ENCODE data around the gene PTF1A.

PTF1A gene

GRCh38 chr10:23151071-23151470 lies 41.0 kb upstream of the PTF1A start:
- no peak overlapping the region for H3K4me3 ChIP-seq (ENCODE audit: insufficient read depth, low read length, poor library complexity, severe bottlenecking)
- no peaks in the 10 kb centered on the region for H3K27me3 ChIP-seq (ENCODE audit: low read length)
- no peak for TF ChIP-seq EZH2phosphoT487 (conservative IDR thresholded peaks at IDR 0.05; ENCODE audit: low read length)
- no peak for TF ChIP-seq CTCF (IDR thresholded peaks at IDR 0.05; ENCODE audit: insufficient read depth, low read length, poor library complexity, severe bottlenecking)
- H2AFZ ChIP-seq (ENCODE audit: low read depth, low read length, severe bottlenecking) = no peak overlapping the region
- H3K36me3 ChIP-seq (ENCODE audit: low read length) = no peaks in the 10 kb centered on the region
- no peak overlapping the region for H3K9ac ChIP-seq (ENCODE audit: low read length)
- H3K27ac ChIP-seq (ENCODE audit: low read depth, low read length) = no peak overlapping the region
- no peaks in the 10 kb centered on the region for H3K9me3 ChIP-seq (ENCODE audit: insufficient read depth, low read length)
- H3K9me2 ChIP-seq (replicated peaks; ENCODE audit: insufficient read depth, low read length) = no peaks in the 10 kb centered on the region
- H3K79me2 ChIP-seq (ENCODE audit: insufficient read depth, low read length) = no peaks in the 10 kb centered on the region
- H3K4me2 ChIP-seq (ENCODE audit: low read depth, low read length, poor library complexity, severe bottlenecking) = no peak overlapping the region
- H3F3A ChIP-seq (ENCODE audit: insufficient read depth) = no peaks in the 10 kb centered on the region
- no peaks in the 10 kb centered on the region for H4K20me1 ChIP-seq (ENCODE audit: low read depth, low read length)

DNA sequence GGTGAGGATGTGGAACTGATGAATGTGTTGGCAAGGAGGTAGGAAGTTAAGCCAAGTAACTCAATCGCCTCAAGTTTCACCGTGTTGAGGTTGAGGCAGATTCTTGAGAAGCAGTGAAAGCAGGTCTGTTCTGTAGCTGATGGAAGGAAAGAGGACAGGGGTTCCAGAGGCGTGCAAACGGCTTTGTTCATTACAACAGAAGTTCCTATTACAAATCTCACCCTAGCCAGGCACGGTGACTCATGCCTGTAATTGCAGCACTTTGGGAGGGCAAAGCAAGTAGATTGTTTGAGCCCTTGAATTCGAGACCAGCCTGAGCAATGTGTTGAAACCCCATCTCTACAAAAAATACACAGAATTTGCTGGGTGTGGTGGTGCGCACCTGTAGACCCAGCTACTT lies 36.9 kb upstream of the PTF1A start:
- Histone ChIP-seq H3K27ac (ENCODE audit: low read depth, low read length) (no peak overlapping the region), H3K9me3 (ENCODE audit: insufficient read depth, low read length) (no peaks in the 10 kb centered on the region), H3K79me2 (ENCODE audit: insufficient read depth, low read length) (no peaks in the 10 kb centered on the region), H3F3A (ENCODE audit: insufficient read depth) (no peaks in the 10 kb centered on the region), H3K36me3 (ENCODE audit: low read length) (no peaks in the 10 kb centered on the region), H3K27me3 (ENCODE audit: low read length) (no peaks in the 10 kb centered on the region), H3K4me3 (ENCODE audit: insufficient read depth, low read length, poor library complexity, severe bottlenecking) (no peak overlapping the region), H2AFZ (ENCODE audit: low read depth, low read length, severe bottlenecking) (no peak overlapping the region), H4K20me1 (ENCODE audit: low read depth, low read length) (no peaks in the 10 kb centered on the region), H3K9me2 (replicated peaks; ENCODE audit: insufficient read depth, low read length) (no peaks in the 10 kb centered on the region), H3K9ac (ENCODE audit: low read length) (no peak overlapping the region), H3K4me2 (ENCODE audit: low read depth, low read length, poor library complexity, severe bottlenecking) (no peak overlapping the region)
- TF ChIP-seq CTCF (IDR thresholded peaks at IDR 0.05; ENCODE audit: insufficient read depth, low read length, poor library complexity, severe bottlenecking) (no peak), EZH2phosphoT487 (conservative IDR thresholded peaks at IDR 0.05; ENCODE audit: low read length) (no peak)

GRCh38 chr10:23156447-23157150 lies 35.5 kb upstream of the PTF1A start:
- H2AFZ ChIP-seq (ENCODE audit: low read depth, low read length, severe bottlenecking) = no peak overlapping the region
- TF ChIP-seq EZH2phosphoT487 (conservative IDR thresholded peaks at IDR 0.05; ENCODE audit: low read length) (no peak), CTCF (IDR thresholded peaks at IDR 0.05; ENCODE audit: insufficient read depth, low read length, poor library complexity, severe bottlenecking) (no peak)
- H3K9ac ChIP-seq (ENCODE audit: low read length) = no peak overlapping the region
- no peaks in the 10 kb centered on the region for H3K36me3 ChIP-seq (ENCODE audit: low read length)
- H3K9me2 ChIP-seq (replicated peaks; ENCODE audit: insufficient read depth, low read length) = no peaks in the 10 kb centered on the region
- H4K20me1 ChIP-seq (ENCODE audit: low read depth, low read length) = no peaks in the 10 kb centered on the region
- H3K4me3 ChIP-seq (ENCODE audit: insufficient read depth, low read length, poor library complexity, severe bottlenecking) = no peak overlapping the region
- H3K27me3 ChIP-seq (ENCODE audit: low read length) = no peaks in the 10 kb centered on the region
- H3K79me2 ChIP-seq (ENCODE audit: insufficient read depth, low read length) = no peaks in the 10 kb centered on the region
- no peak overlapping the region for H3K4me2 ChIP-seq (ENCODE audit: low read depth, low read length, poor library complexity, severe bottlenecking)
- no peaks in the 10 kb centered on the region for H3F3A ChIP-seq (ENCODE audit: insufficient read depth)
- H3K27ac ChIP-seq (ENCODE audit: low read depth, low read length) = no peak overlapping the region
- no peaks in the 10 kb centered on the region for H3K9me3 ChIP-seq (ENCODE audit: insufficient read depth, low read length)

Measured in SU-DHL-6 (cell line).